PFSK-1 (cell line): ENCODE results near the gene CSRNP2.

Source experiments
- POLR2AphosphoS5 ChIP-seq: IDR thresholded peaks from 2 replicates; pipeline ENCODE4 v1.6.1; 2012; ENCODE audit warnings: low read depth, mild to moderate bottlenecking, control low read depth, low read length, moderate library complexity
- REST ChIP-seq, 2 experiments: IDR thresholded peaks; 2 replicates each; pipeline versions ENCODE4 v1.6.1 to v1.8.0; 2011 to 2012; ENCODE audit warnings: low read depth in 2 of 2, low read length in 2 of 2, control low read depth in 1 of 2, inconsistent platforms in 1 of 2, mild to moderate bottlenecking in 1 of 2, moderate library complexity in 1 of 2; ENCODE audit not compliant: insufficient read depth in 1 of 2
- TAF1 ChIP-seq: IDR thresholded peaks from 2 replicates; pipeline ENCODE4 v1.6.1; 2012; ENCODE audit warnings: low read length, control low read depth, borderline replicate concordance; ENCODE audit not compliant: insufficient read depth

- TF ChIP-seq TAF1 (no peak), POLR2AphosphoS5 (no peak), REST (IDR thresholded peaks at IDR 0.05; ENCODE audit: insufficient read depth in 1 of 2, low read depth in 2 of 2, low read length in 2 of 2) (no peak)
Observed at GRCh38 chr12:51021694-51022093, 61.7 kb downstream of the CSRNP2 start.
